Measurements from ENCODE around the gene TMOD3.

TMOD3 gene

GRCh38 chr15:51866161-51866560 lies 36.7 kb downstream of the TMOD3 start:
- H3K9ac ChIP-seq (ENCODE audit: low read length) = no peak overlapping the region
- no peaks in the 10 kb centered on the region for H3K27me3 ChIP-seq (ENCODE audit: low read depth, low read length)
- H3K4me1 ChIP-seq (ENCODE audit: low read length) = no peaks in the 10 kb centered on the region
- no peak overlapping the region for H3K27ac ChIP-seq (ENCODE audit: low read length)
- no peak for TF ChIP-seq EZH2phosphoT487 (IDR thresholded peaks at IDR 0.05; ENCODE audit: low read depth)
- no peak for TF ChIP-seq CTCF (IDR thresholded peaks at IDR 0.05; ENCODE audit: low read depth, low read length)
- H3K4me3 ChIP-seq (ENCODE audit: low read length) = no peak overlapping the region
- no peak overlapping the region for H3K4me2 ChIP-seq (ENCODE audit: low read length)
- no peak overlapping the region for H2AFZ ChIP-seq (ENCODE audit: low read depth, low read length)
- H3K79me2 ChIP-seq (ENCODE audit: low read length) = peaks cover 1% of the 10 kb centered on the region; the same call in 1 of the 2 replicates
- H3K9me3 ChIP-seq (ENCODE audit: insufficient read depth, low read length) = no peaks in the 10 kb centered on the region
- peaks cover 11% of the 10 kb centered on the region for H4K20me1 ChIP-seq (ENCODE audit: insufficient read depth, low read length)
- H3K36me3 ChIP-seq (replicated peaks; ENCODE audit: low read depth, low read length) = peaks cover 46% of the 10 kb centered on the region

DNA sequence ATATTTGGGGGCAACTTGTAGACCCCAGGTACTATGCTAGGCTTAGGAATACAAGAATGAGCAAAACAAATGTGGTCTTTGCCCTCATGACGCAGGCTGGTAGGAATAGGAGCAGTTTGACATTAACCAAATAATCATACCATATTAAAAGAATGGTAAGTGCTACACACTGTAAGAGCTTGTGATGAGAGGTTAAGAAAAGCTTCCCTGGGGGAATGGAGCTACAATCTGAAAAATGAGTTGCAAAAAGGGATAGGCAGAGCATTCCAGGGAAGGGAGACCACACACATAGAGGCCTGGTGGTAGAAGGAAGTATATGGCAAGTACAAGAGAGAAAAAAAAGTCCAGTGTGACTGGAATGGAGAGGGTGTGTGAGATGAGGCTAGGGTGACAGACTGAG lies 37.3 kb downstream of the TMOD3 start:
- Histone ChIP-seq H3K36me3 (replicated peaks; ENCODE audit: low read depth, low read length) (peaks cover 51% of the 10 kb centered on the region), H3K79me2 (ENCODE audit: low read length) (no peaks in the 10 kb centered on the region), H4K20me1 (ENCODE audit: insufficient read depth, low read length) (peaks cover 10% of the 10 kb centered on the region; the same call in 1 of the 2 replicates), H3K27ac (ENCODE audit: low read length) (no peak overlapping the region), H3K27me3 (ENCODE audit: low read depth, low read length) (no peaks in the 10 kb centered on the region), H3K4me2 (ENCODE audit: low read length) (no peak overlapping the region), H3K9ac (ENCODE audit: low read length) (no peak overlapping the region), H2AFZ (ENCODE audit: low read depth, low read length) (no peak overlapping the region), H3K9me3 (ENCODE audit: insufficient read depth, low read length) (no peaks in the 10 kb centered on the region), H3K4me1 (ENCODE audit: low read length) (no peaks in the 10 kb centered on the region), H3K4me3 (ENCODE audit: low read length) (no peak overlapping the region)
- no peak for TF ChIP-seq CTCF (IDR thresholded peaks at IDR 0.05; ENCODE audit: low read depth, low read length)
- TF ChIP-seq EZH2phosphoT487 (IDR thresholded peaks at IDR 0.05; ENCODE audit: low read depth) = no peak

GRCh38 chr15:51869060-51869421 lies 39.6 kb downstream of the TMOD3 start:
- Histone ChIP-seq H3K9ac (ENCODE audit: low read length) (no peak overlapping the region), H3K9me3 (ENCODE audit: insufficient read depth, low read length) (no peaks in the 10 kb centered on the region), H3K4me3 (ENCODE audit: low read length) (no peak overlapping the region), H3K4me2 (ENCODE audit: low read length) (no peak overlapping the region), H3K27me3 (ENCODE audit: low read depth, low read length) (no peaks in the 10 kb centered on the region), H3K79me2 (ENCODE audit: low read length) (no peaks in the 10 kb centered on the region), H3K27ac (ENCODE audit: low read length) (no peak overlapping the region), H3K4me1 (ENCODE audit: low read length) (no peaks in the 10 kb centered on the region), H2AFZ (ENCODE audit: low read depth, low read length) (no peak overlapping the region), H4K20me1 (ENCODE audit: insufficient read depth, low read length) (peaks cover 10% of the 10 kb centered on the region; the same call in 1 of the 2 replicates), H3K36me3 (replicated peaks; ENCODE audit: low read depth, low read length) (peaks cover 40% of the 10 kb centered on the region)
- TF ChIP-seq CTCF (IDR thresholded peaks at IDR 0.05; ENCODE audit: low read depth, low read length) (no peak), EZH2phosphoT487 (IDR thresholded peaks at IDR 0.05; ENCODE audit: low read depth) (no peak)

GRCh38 chr15:51870774-51871173 lies 41.3 kb downstream of the TMOD3 start:
- Histone ChIP-seq H3K9ac (ENCODE audit: low read length) (no peak overlapping the region), H3K36me3 (replicated peaks; ENCODE audit: low read depth, low read length) (peaks cover 39% of the 10 kb centered on the region), H3K4me2 (ENCODE audit: low read length) (no peak overlapping the region), H3K4me3 (ENCODE audit: low read length) (no peak overlapping the region), H3K9me3 (ENCODE audit: insufficient read depth, low read length) (no peaks in the 10 kb centered on the region), H3K27me3 (ENCODE audit: low read depth, low read length) (no peaks in the 10 kb centered on the region), H3K79me2 (ENCODE audit: low read length) (no peaks in the 10 kb centered on the region), H3K4me1 (ENCODE audit: low read length) (no peaks in the 10 kb centered on the region), H4K20me1 (ENCODE audit: insufficient read depth, low read length) (peaks cover 6% of the 10 kb centered on the region; the same call in 1 of the 2 replicates), H2AFZ (ENCODE audit: low read depth, low read length) (no peak overlapping the region), H3K27ac (ENCODE audit: low read length) (no peak overlapping the region)
- TF ChIP-seq CTCF (IDR thresholded peaks at IDR 0.05; ENCODE audit: low read depth, low read length) = no peak
- TF ChIP-seq EZH2phosphoT487 (IDR thresholded peaks at IDR 0.05; ENCODE audit: low read depth) = no peak
